Dedifferentiated amniotic fluid mesenchymal stem cell (primary cell): ENCODE measurements around the gene RALB.
"Not testable (repeated sequence)": the region's sequence is repeated elsewhere in the genome, so short reads cannot be mapped to it uniquely, and the experiment has no call there.

Experiments used
- DNase-seq: peaks from one replicate; pipeline ENCODE4 v3.0.0-alpha.2; 2016; ENCODE audit errors: extremely low spot score

Gene RALB

GRCh38 chr2:120243211-120243610 lies 9.4 kb upstream of the RALB start:
- DNase-seq: no peak

- DNase-seq: no peak
Measured at GRCh38 chr2:120243875-120244553, 8.6 kb upstream of the RALB start.

- DNase-seq: no peak
Measured at GRCh38 chr2:120244656-120245519, 7.8 kb upstream of the RALB start.

GRCh38 chr2:120245520-120246332 lies 6.9 kb upstream of the RALB start:
- DNase-seq: no peak

- no peak for DNase-seq
Measured at GRCh38 chr2:120246546-120247300, 5.9 kb upstream of the RALB start.

GRCh38 chr2:120247851-120248250 lies 4.8 kb upstream of the RALB start:
- no peak for DNase-seq

GRCh38 chr2:120250640-120251039 lies 2.0 kb upstream of the RALB start:
- DNase-seq: no peak

GRCh38 chr2:120251078-120251477 lies 1.6 kb upstream of the RALB start:
- no peak for DNase-seq

GRCh38 chr2:120251880-120252224 lies 800 bp upstream of the RALB start:
- no peak for DNase-seq

- peak; percentile 79 for DNase-seq
Measured at GRCh38 chr2:120253021-120253882, 600 bp downstream of the RALB start.

GRCh38 chr2:120254178-120254577 lies 1.5 kb downstream of the RALB start:
- no peak for DNase-seq

- DNase-seq: no peak
Measured at GRCh38 chr2:120255071-120255470, 2.4 kb downstream of the RALB start.

- DNase-seq: no peak
Measured at GRCh38 chr2:120255986-120256650, 3.5 kb downstream of the RALB start.

GRCh38 chr2:120256651-120257000 lies 4.0 kb downstream of the RALB start:
- no peak for DNase-seq

- DNase-seq: no peak
Measured at GRCh38 chr2:120257522-120257921, 4.9 kb downstream of the RALB start.

- no peak for DNase-seq
Measured at GRCh38 chr2:120258196-120258595, 5.5 kb downstream of the RALB start.

- DNase-seq: not testable (repeated sequence)
Measured at GRCh38 chr2:120259939-120260338, 7.3 kb downstream of the RALB start.

GRCh38 chr2:120260736-120261135 lies 8.1 kb downstream of the RALB start:
- DNase-seq: no peak

GRCh38 chr2:120261387-120262006 lies 8.8 kb downstream of the RALB start:
- DNase-seq: no peak

- no peak for DNase-seq
Measured at GRCh38 chr2:120262150-120262549, 9.5 kb downstream of the RALB start.
